ENCODE measurements around the gene POLR2E. TPM values are rescaled to one million over a fixed set of nuclear protein-coding genes. Genes with fewer than 3 reads are reported as not detected.

The POLR2E gene
- total RNA-seq, 2 donors from 2014 or later, result 225 to 254 TPM

DNA sequence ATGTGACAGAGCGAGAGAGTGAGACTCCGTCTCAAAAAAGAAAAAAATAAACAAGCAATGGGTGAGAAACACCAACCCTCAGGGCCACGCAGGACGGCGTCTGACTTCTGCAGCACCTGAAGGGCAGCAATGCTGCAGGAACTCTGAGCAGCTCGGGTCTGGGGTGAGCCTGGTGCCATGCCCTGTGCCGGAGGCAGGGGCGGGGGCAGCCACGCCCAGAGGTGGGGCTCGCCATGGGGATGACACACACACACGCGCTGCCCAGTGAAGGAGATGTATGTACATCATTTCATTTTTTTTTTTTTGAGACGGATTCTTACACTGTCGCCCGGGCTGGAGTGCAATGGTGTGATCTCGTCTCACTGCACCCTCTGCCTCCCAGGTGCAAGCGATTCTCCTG is 32.9 kb upstream of the POLR2E start:
- 96% methylated on average over 11 to 17 of the region's 17 CpGs for WGBS, 2 experiments (ENCODE audit: insufficient coverage in 1 of 2, insufficient read length in 1 of 2)
- H3K9ac ChIP-seq (ENCODE audit: extremely low read depth, low read length, poor library complexity, severe bottlenecking), result no peak overlapping the region

GRCh38 chr19:1126984-1127760 is 32.0 kb upstream of the POLR2E start:
- 95 to 97% methylated on average over 25 to 33 of the region's 33 CpGs for WGBS, 2 experiments (ENCODE audit: insufficient coverage in 1 of 2, insufficient read length in 1 of 2)
- DNase-seq, result no peak
- peaks cover 26% of the 10 kb centered on the region for H3K36me3 Mint-ChIP-seq (ENCODE audit: low read depth)
- Histone ChIP-seq H3K4me1 (ENCODE audit: control insufficient read depth, insufficient read depth, low read length) (no peaks in the 10 kb centered on the region), H3K36me3 (ENCODE audit: control insufficient read depth, insufficient read depth, low read length) (peaks cover 17% of the 10 kb centered on the region), H3K27ac (ENCODE audit: low read depth, low read length) (no peak overlapping the region), H3K9me3 (ENCODE audit: control insufficient read depth, low read length) (no peaks in the 10 kb centered on the region), H3K27me3 (ENCODE audit: control insufficient read depth, insufficient read depth, low read length, poor library complexity, severe bottlenecking) (no peaks in the 10 kb centered on the region), H3K4me3 (ENCODE audit: low read length) (no peak overlapping the region), H3K9ac (ENCODE audit: extremely low read depth, low read length, poor library complexity, severe bottlenecking) (no peak overlapping the region)
- H3K9me3 Mint-ChIP-seq, result no peaks in the 10 kb centered on the region
- no peak overlapping the region for H3K27ac Mint-ChIP-seq
- H3K4me3 Mint-ChIP-seq, result no peak overlapping the region
- no peaks in the 10 kb centered on the region for H3K4me1 Mint-ChIP-seq
- no peaks in the 10 kb centered on the region for H3K27me3 Mint-ChIP-seq (ENCODE audit: insufficient read depth)
- TF ChIP-seq CTCF (conservative IDR thresholded peaks at IDR 0.05), result no peak

More for the DNA sequence above, 32.9 kb upstream of the POLR2E start:
- Mint-ChIP-seq H3K4me3 (no peak overlapping the region), H3K27ac (no peak overlapping the region), H3K27me3 (ENCODE audit: insufficient read depth) (no peaks in the 10 kb centered on the region), H3K9me3 (no peaks in the 10 kb centered on the region), H3K4me1 (no peaks in the 10 kb centered on the region), H3K36me3 (ENCODE audit: low read depth) (peaks cover 23% of the 10 kb centered on the region)
- Histone ChIP-seq H3K36me3 (ENCODE audit: control insufficient read depth, insufficient read depth, low read length) (peaks cover 17% of the 10 kb centered on the region), H3K4me1 (ENCODE audit: control insufficient read depth, insufficient read depth, low read length) (no peaks in the 10 kb centered on the region), H3K27me3 (ENCODE audit: control insufficient read depth, insufficient read depth, low read length, poor library complexity, severe bottlenecking) (no peaks in the 10 kb centered on the region), H3K9me3 (ENCODE audit: control insufficient read depth, low read length) (no peaks in the 10 kb centered on the region), H3K4me3 (ENCODE audit: low read length) (no peak overlapping the region), H3K27ac (ENCODE audit: low read depth, low read length) (no peak overlapping the region)
- no peak for TF ChIP-seq CTCF (conservative IDR thresholded peaks at IDR 0.05)
- no peak for DNase-seq

GRCh38 chr19:1125601-1126467 is 30.7 kb upstream of the POLR2E start:
- 95 to 96% methylated on average over 13 to 33 of the region's 33 CpGs for WGBS, 2 experiments (ENCODE audit: insufficient coverage in 1 of 2, insufficient read length in 1 of 2)
- no peaks in the 10 kb centered on the region for H3K9me3 ChIP-seq (ENCODE audit: control insufficient read depth, low read length)
- no peak overlapping the region for H3K4me3 Mint-ChIP-seq
- no peak overlapping the region for H3K27ac Mint-ChIP-seq
- no peak overlapping the region for H3K9ac ChIP-seq (ENCODE audit: extremely low read depth, low read length, poor library complexity, severe bottlenecking)
- H3K36me3 ChIP-seq (ENCODE audit: control insufficient read depth, insufficient read depth, low read length), result peaks cover 25% of the 10 kb centered on the region
- no peak for TF ChIP-seq CTCF (conservative IDR thresholded peaks at IDR 0.05)
- DNase-seq, result no peak
- H3K27ac ChIP-seq (ENCODE audit: low read depth, low read length), result no peak overlapping the region
- no peaks in the 10 kb centered on the region for H3K27me3 ChIP-seq (ENCODE audit: control insufficient read depth, insufficient read depth, low read length, poor library complexity, severe bottlenecking)
- no peaks in the 10 kb centered on the region for H3K4me1 ChIP-seq (ENCODE audit: control insufficient read depth, insufficient read depth, low read length)
- H3K4me3 ChIP-seq (ENCODE audit: low read length), result no peak overlapping the region
- H3K9me3 Mint-ChIP-seq, result no peaks in the 10 kb centered on the region
- no peaks in the 10 kb centered on the region for H3K4me1 Mint-ChIP-seq
- peaks cover 35% of the 10 kb centered on the region for H3K36me3 Mint-ChIP-seq (ENCODE audit: low read depth)
- no peaks in the 10 kb centered on the region for H3K27me3 Mint-ChIP-seq (ENCODE audit: insufficient read depth)

Data from endodermal cell (in vitro differentiated cells).